MM.1S (cell line): ENCODE measurements around the gene HSD11B2.

Experiments
- DNase-seq: peaks from one replicate; pipeline ENCODE4 v3.0.0-alpha.2; 2015
- H2AFZ ChIP-seq: fragments of 300-600 bp; sonication (generic); 2 replicates; pipeline ENCODE4 v1.6.0; 2016; ENCODE audit warnings: antibody characterized with exemption, low read length
- H3F3A ChIP-seq: fragments of 300-600 bp; sonication (generic); 2 replicates; pipeline ENCODE4 v1.6.1; 2016; ENCODE audit warnings: mild to moderate bottlenecking, antibody characterized with exemption, low read length, moderate library complexity, mixed read lengths; ENCODE audit not compliant: insufficient read depth
- H3K27ac ChIP-seq: fragments of 300-600 bp; sonication (generic); 2 replicates; pipeline ENCODE4 v1.5.1; 2016; ENCODE audit warnings: mild to moderate bottlenecking, low read length
- H3K27me3 ChIP-seq: fragments of 300-600 bp; sonication (generic); replicated peaks from 2 replicates; pipeline ENCODE4 v1.6.0; 2016; ENCODE audit warnings: low read length; ENCODE audit not compliant: insufficient read depth
- H3K36me3 ChIP-seq: fragments of 300-600 bp; sonication (generic); replicated peaks from 2 replicates; pipeline ENCODE4 v1.6.1; 2016; ENCODE audit warnings: mild to moderate bottlenecking, low read length, mixed read lengths; ENCODE audit not compliant: insufficient read depth
- H3K4me1 ChIP-seq: fragments of 300-600 bp; sonication (generic); 2 replicates; pipeline ENCODE4 v1.6.1; 2016; ENCODE audit warnings: low read length, mixed read lengths
- H3K4me2 ChIP-seq: fragments of 300-600 bp; sonication (generic); 2 replicates; pipeline ENCODE4 v1.6.0; 2016; ENCODE audit warnings: low read depth, low read length
- H3K4me3 ChIP-seq: fragments of 300-600 bp; sonication (generic); 2 replicates; pipeline ENCODE4 v1.5.1; 2016; ENCODE audit warnings: low read length, mixed read lengths
- H3K79me2 ChIP-seq: fragments of 300-600 bp; sonication (generic); 2 replicates; pipeline ENCODE4 v1.6.1; 2016; ENCODE audit warnings: mixed run types, low read length, mixed read lengths
- H3K9ac ChIP-seq: fragments of 300-600 bp; sonication (generic); 2 replicates; pipeline ENCODE4 v1.6.1; 2016; ENCODE audit warnings: low read length, mixed read lengths
- H3K9me2 ChIP-seq: fragments of 300-600 bp; sonication (generic); replicated peaks from 2 replicates; pipeline ENCODE4 v1.6.1; 2016; ENCODE audit warnings: mild to moderate bottlenecking, low read length, mixed read lengths; ENCODE audit not compliant: insufficient read depth
- H3K9me3 ChIP-seq: fragments of 300-600 bp; sonication (generic); replicated peaks from 2 replicates; pipeline ENCODE4 v1.6.1; 2016; ENCODE audit warnings: mild to moderate bottlenecking, low read length, mixed read lengths; ENCODE audit not compliant: insufficient read depth
- H4K20me1 ChIP-seq: fragments of 300-600 bp; sonication (generic); 2 replicates; pipeline ENCODE4 v1.6.1; 2016; ENCODE audit warnings: mild to moderate bottlenecking, low read length, moderate library complexity, mixed read lengths; ENCODE audit not compliant: insufficient read depth
- CTCF ChIP-seq: fragments of 300-600 bp; sonication (generic); IDR thresholded peaks from 2 replicates; pipeline ENCODE4 v1.5.1; 2016; ENCODE audit warnings: antibody characterized with exemption, low read length, mixed read lengths
- EZH2 ChIP-seq: fragments of 300-600 bp; sonication (generic); optimal IDR thresholded peaks from 2 replicates; pipeline ENCODE3; 2017; ENCODE audit warnings: low read depth, mild to moderate bottlenecking, antibody characterized with exemption, low read length, mixed read lengths
- EZH2phosphoT487 ChIP-seq: fragments of 300-600 bp; sonication (generic); IDR thresholded peaks from 2 replicates; pipeline ENCODE4 v1.6.1; 2018; ENCODE audit warnings: antibody characterized with exemption, low read length

HSD11B2 gene

GRCh38 chr16:67386861-67387455, 44.0 kb upstream of the HSD11B2 start:
- Histone ChIP-seq H3K36me3 (no peaks in the 10 kb centered on the region), H2AFZ (no peak overlapping the region), H3K4me2 (no peak overlapping the region), H3K79me2 (no peaks in the 10 kb centered on the region), H3K27me3 (peaks cover 4% of the 10 kb centered on the region), H4K20me1 (no peaks in the 10 kb centered on the region), H3K27ac (no peak overlapping the region), H3K9me3 (no peaks in the 10 kb centered on the region), H3K9ac (no peak overlapping the region), H3F3A (no peaks in the 10 kb centered on the region), H3K9me2 (no peaks in the 10 kb centered on the region), H3K4me3 (no peak overlapping the region), H3K4me1 (no peaks in the 10 kb centered on the region)
- TF ChIP-seq CTCF (no peak), EZH2phosphoT487 (no peak), EZH2 (no peak)
- DNase-seq: no peak

- Histone ChIP-seq H3K4me2 (no peak overlapping the region), H2AFZ (no peak overlapping the region), H3K4me3 (no peak overlapping the region), H3K36me3 (no peaks in the 10 kb centered on the region), H3F3A (no peaks in the 10 kb centered on the region), H3K9ac (no peak overlapping the region), H4K20me1 (no peaks in the 10 kb centered on the region), H3K79me2 (no peaks in the 10 kb centered on the region), H3K27me3 (peaks cover 6% of the 10 kb centered on the region), H3K9me2 (no peaks in the 10 kb centered on the region), H3K9me3 (no peaks in the 10 kb centered on the region), H3K4me1 (no peaks in the 10 kb centered on the region), H3K27ac (no peak overlapping the region)
- no peak for TF ChIP-seq CTCF
- TF ChIP-seq EZH2: no peak
- TF ChIP-seq EZH2phosphoT487: no peak
- no peak for DNase-seq
Observed at GRCh38 chr16:67387479-67388079, 43.3 kb upstream of the HSD11B2 start.

- Histone ChIP-seq H3K9ac (no peak overlapping the region), H3K79me2 (no peaks in the 10 kb centered on the region), H3F3A (no peaks in the 10 kb centered on the region), H3K27me3 (peaks cover 12% of the 10 kb centered on the region), H3K36me3 (no peaks in the 10 kb centered on the region), H2AFZ (no peak overlapping the region), H4K20me1 (no peaks in the 10 kb centered on the region), H3K4me1 (no peaks in the 10 kb centered on the region), H3K27ac (no peak overlapping the region), H3K4me2 (no peak overlapping the region), H3K4me3 (no peak overlapping the region), H3K9me3 (no peaks in the 10 kb centered on the region), H3K9me2 (no peaks in the 10 kb centered on the region)
- TF ChIP-seq CTCF: no peak
- TF ChIP-seq EZH2phosphoT487: no peak
- no peak for TF ChIP-seq EZH2
- DNase-seq: no peak
Observed at GRCh38 chr16:67388191-67388590, 42.7 kb upstream of the HSD11B2 start.
